GM13977 (cell line): ENCODE measurements around the gene BPIFA1.

Source experiments
- DNase-seq: peaks from one replicate; pipeline ENCODE4 v3.0.0; 2012; ENCODE audit warnings: low spot score
- CTCF ChIP-seq: IDR thresholded peaks from 2 replicates; pipeline ENCODE4 v1.5.1; 2012; ENCODE audit warnings: mild to moderate bottlenecking, control low read depth; ENCODE audit not compliant: insufficient read depth; ENCODE audit errors: extremely low read depth, missing control alignments
- in situ Hi-C: fragments of 300-500 bp; cut with MboI; formaldehyde crosslinking; loops from one replicate; pipeline ENCODE4 v1.12.0; 2022; ENCODE audit warnings: low sequenced_read_pairs, low pct_unique_long_range_greater_than_20kb, mixed read lengths, inconsistent platforms; ENCODE audit not compliant: unreplicated experiment

BPIFA1 gene

GRCh38 chr20:33290852-33291251 lies 55.1 kb downstream of the BPIFA1 start:
- in situ Hi-C loops, result no loop called here
- DNase-seq, result no peak
- no peak for TF ChIP-seq CTCF

GRCh38 chr20:33291416-33291815 lies 55.6 kb downstream of the BPIFA1 start:
- DNase-seq, result no peak
- in situ Hi-C loops, result no loop called here
- TF ChIP-seq CTCF, result no peak

- TF ChIP-seq CTCF, result peak; percentile 91
- DNase-seq, result peak; percentile 76
- in situ Hi-C loops, result no loop called here
Measured at GRCh38 chr20:33291830-33292355, 56.1 kb downstream of the BPIFA1 start.
